ENCODE data around the gene ENDOG. TPM values are rescaled to one million over a fixed set of nuclear protein-coding genes. Genes with fewer than 3 reads are reported as not detected.
"Not testable (repeated sequence)": the region's sequence is repeated elsewhere in the genome, so short reads cannot be mapped to it uniquely, and the experiment has no call there.

Gene ENDOG
- total RNA-seq, 1 donor from 2014 or later: 15.3 TPM

GRCh38 chr9:128860937-128861336 is 42.6 kb downstream of the ENDOG start:
- intact Hi-C loops (cut with micrococcal nuclease): loop anchor here (5.0 kb wide), 1 partner anchor 86 kb away; the partner anchor contains the start of genes DOLK and NUP188

GRCh38 chr9:128861501-128861900 is 43.2 kb downstream of the ENDOG start:
- intact Hi-C loops (cut with micrococcal nuclease): loop anchor here (5.0 kb wide), 1 partner anchor 86 kb away; the partner anchor contains the start of genes DOLK and NUP188

- intact Hi-C loops (cut with micrococcal nuclease): loop anchor here (5.0 kb wide), 1 partner anchor 85 kb away; the partner anchor contains the start of genes DOLK and NUP188
These were observed 44.1 kb downstream of the ENDOG start for GRCh38 chr9:128862401-128862851.

GRCh38 chr9:128863647-128864046 is 45.3 kb downstream of the ENDOG start:
- intact Hi-C loops (cut with micrococcal nuclease): loop anchor here (1.0 to 5.0 kb wide), 2 partner anchors 65 to 84 kb away; partner anchors contain the start of genes DOLK and NUP188

GRCh38 chr9:128870128-128870940 is 52.0 kb downstream of the ENDOG start:
- intact Hi-C loops (cut with micrococcal nuclease): no loop called here

GRCh38 chr9:128870941-128871265 is 52.6 kb downstream of the ENDOG start:
- intact Hi-C loops (cut with micrococcal nuclease): not testable (repeated sequence)

Other genes starting within 250 kb of the ENDOG start
- gene DYNC2I2, start 161.7 kb upstream of the ENDOG start, total RNA-seq: 51.9 and 57.6 TPM in 2 replicates
- 551 and 554 TPM in 2 replicates for gene SET, start 129.3 kb upstream of the ENDOG start, total RNA-seq
- gene PKN3, start 116.0 kb upstream of the ENDOG start, total RNA-seq: 12.9 and 13.8 TPM in 2 replicates
- 68.0 and 68.7 TPM in 2 replicates for gene ZDHHC12, start 94.4 kb upstream of the ENDOG start, total RNA-seq
- gene ZER1, start 46.6 kb upstream of the ENDOG start, total RNA-seq: 12.8 and 16.3 TPM in 2 replicates
- gene TBC1D13, start 31.2 kb upstream of the ENDOG start, total RNA-seq: 21.1 and 22.2 TPM in 2 replicates
- gene SPOUT1, start 11.3 kb downstream of the ENDOG start, total RNA-seq: 73.1 and 80.3 TPM in 2 replicates
- 15.7 and 17.4 TPM in 2 replicates for gene KYAT1, start 63.5 kb downstream of the ENDOG start, total RNA-seq
- gene LRRC8A, start 63.6 kb downstream of the ENDOG start, total RNA-seq: 52.4 and 53.1 TPM in 2 replicates
- gene PHYHD1, start 102.5 kb downstream of the ENDOG start, total RNA-seq: 1.2 and 1.9 TPM in 2 replicates
- gene DOLK, start 129.1 kb downstream of the ENDOG start, total RNA-seq: 10.2 and 10.8 TPM in 2 replicates
- 103 and 109 TPM in 2 replicates for gene NUP188, start 129.2 kb downstream of the ENDOG start, total RNA-seq
- 92.2 and 94.1 TPM in 2 replicates for gene SH3GLB2, start 209.8 kb downstream of the ENDOG start, total RNA-seq
- gene MIGA2, start 218.1 kb downstream of the ENDOG start, total RNA-seq: 39.3 and 42.2 TPM in 2 replicates